HG03457 (cell line): ENCODE results near the gene NCOA6.

Experiments used
- ATAC-seq: cut with Tn5 transposase; IDR thresholded peaks from one replicate; pipeline ENCODE4 v1.9.1; 2021; ENCODE audit warnings: moderate number of reproducible peaks; ENCODE audit not compliant: unreplicated experiment

NCOA6 gene

DNA sequence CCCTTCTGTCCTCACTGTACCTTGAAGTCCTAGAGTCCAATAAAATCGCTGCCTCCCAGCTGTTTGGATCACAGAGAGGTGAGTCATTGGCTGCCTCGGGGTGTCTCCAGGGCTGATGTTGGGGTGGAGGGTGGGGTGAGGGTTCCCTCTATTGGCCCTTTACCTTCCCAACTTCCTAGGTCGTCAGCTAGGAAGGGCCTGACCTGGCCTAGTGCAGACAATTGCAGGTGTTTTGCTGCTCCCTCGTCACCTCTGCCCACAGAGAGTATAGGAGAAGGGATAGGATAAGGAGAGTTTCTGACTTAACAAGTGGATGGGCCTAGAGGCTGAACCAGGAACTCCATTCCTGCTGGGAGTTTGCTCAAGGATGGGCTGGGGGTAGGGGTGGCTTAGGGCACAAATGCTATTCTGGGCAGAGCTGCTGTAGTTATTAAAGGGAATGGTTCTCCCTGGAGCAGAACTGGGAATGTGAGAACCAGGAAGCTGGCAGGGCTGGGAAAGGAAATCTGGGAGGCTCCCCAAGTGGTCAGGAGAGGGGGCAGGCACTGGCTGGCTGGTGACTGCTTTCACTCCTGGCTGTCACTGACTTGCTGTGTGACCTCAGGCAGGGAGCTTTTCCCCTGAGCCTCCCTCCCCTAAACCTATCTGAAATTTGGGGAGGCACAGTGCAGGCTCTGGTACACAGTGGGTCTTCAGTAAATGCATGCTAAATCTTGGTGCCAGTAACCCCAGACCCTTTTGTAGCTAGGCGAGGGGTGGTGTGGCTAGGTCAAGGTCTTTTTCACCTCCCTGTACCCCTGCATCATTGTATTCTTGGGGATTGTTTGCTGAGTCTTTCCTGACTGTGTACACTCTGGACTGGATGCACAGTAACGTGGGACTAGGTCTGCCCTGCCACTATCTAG is 119.8 kb downstream of the NCOA6 start:
- no peak for ATAC-seq

DNA sequence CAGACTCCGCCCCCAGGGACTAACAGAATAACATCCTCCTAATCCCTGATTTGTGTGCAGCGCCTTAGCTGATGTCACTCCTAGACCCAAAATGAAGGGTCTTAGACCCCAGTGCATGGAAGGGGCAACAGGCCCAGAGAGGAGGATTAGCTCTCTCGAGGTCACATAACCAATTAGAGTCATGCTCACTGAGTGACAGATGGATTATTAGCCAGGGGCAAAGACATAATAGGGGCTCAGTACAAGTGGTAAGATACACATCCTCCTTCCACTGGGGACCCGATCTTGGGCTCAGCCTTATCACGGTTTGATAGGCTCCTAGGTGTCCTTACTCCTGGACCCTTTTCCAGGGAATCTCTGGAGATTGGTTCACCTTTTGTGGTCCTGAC is 120.4 kb downstream of the NCOA6 start:
- no peak for ATAC-seq

DNA sequence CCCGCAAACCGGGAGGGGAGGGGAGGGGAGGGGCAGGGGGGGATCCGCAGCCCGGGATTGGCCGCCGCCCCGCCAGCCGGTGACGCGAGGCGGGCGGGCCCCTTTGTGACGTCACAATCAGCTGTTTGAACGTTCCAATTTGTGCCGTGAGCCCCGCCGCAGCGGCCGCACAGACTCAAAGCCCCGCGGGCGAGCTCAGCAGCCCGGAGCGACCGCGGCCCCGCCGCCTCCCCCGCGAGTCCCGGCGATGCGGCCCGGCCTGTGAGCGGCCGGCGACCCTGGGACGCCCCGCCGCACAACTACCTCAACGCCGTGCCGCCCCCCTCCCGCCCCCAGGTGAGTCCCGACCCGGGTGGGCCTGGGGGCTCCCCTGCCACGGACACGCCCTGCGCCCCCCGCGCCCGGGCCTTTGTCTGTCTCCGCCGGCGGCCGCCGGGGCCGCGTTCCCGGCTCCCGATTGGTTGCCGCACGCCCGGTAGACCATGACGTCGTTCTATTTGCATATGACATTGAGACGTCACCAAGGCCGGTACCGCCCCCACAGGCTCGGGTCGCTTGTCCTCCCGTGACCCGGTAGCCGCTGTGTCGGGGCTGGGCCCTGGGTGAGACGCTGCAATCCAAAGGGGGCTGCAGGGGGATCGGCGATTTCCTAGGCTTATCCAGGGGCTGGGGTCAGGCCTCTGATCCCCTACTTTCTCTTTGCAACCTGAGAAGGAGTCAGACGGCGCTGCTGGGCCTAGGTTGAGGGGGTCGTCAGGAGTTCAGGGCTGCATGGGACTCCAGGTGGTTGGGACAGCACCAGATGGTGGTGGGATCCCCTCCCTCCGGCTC is 121.1 kb downstream of the NCOA6 start, which contains the start of gene TP53INP2:
Gene TP53INP2 (plus strand): TSS at position 168 of the 831 bp plus-strand sequence. CDS start 4,396 bp downstream, outside the sequence.
- ATAC-seq, result no peak

DNA sequence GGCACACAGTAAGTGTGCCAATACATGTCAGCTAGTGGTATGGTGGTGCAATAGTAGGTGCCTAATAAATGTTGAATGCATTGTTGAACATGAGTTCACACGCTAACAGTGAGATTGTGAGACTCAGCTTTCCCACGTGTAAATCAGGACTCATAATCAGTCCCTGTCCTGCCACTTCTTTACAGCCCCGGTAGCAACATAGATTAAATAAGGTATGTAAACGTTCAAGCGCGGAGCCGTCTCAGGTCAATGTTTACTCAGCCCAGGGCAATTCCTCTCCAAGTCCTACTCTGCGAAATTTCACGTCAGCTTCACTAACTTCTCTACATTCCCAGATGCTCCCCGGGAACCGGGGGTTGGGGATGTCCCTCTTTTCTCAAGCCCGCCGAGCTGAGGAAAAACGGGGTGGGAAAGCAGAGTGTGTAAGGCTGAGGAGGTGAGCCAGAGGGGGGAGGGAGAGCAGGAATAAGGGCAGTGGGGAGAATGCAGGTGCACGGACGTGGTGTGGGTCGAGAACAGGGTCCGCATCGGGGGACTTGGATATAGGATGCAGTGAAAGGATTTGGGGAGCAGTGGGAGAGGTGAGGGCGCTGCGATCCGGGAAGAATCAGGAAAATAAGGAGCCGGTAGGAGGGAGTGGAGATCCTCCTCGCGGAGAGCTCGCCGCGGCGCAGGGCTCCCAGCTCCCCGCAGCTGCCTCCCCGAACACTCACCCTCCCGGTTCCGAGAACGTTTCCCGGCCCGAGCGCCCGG is 121.9 kb downstream of the NCOA6 start:
- ATAC-seq, result no peak

DNA sequence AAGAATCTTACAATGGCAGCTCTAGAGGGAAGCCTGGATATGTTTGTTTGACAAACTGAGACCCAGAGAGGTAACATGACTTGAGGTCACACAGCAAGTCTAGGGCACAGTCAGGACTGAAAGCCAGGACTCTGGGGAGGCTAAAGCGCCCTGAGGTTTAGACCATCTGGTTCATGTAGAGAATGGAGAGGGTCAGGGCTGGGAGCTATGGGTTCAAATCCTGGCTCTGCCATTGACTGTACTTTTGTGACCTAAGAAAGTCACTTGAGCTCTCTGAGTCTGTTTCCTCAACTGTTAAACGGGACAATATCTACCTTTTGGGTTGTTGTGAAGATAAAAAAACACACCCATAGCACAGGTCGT is 122.4 kb downstream of the NCOA6 start:
- ATAC-seq, result no peak

DNA sequence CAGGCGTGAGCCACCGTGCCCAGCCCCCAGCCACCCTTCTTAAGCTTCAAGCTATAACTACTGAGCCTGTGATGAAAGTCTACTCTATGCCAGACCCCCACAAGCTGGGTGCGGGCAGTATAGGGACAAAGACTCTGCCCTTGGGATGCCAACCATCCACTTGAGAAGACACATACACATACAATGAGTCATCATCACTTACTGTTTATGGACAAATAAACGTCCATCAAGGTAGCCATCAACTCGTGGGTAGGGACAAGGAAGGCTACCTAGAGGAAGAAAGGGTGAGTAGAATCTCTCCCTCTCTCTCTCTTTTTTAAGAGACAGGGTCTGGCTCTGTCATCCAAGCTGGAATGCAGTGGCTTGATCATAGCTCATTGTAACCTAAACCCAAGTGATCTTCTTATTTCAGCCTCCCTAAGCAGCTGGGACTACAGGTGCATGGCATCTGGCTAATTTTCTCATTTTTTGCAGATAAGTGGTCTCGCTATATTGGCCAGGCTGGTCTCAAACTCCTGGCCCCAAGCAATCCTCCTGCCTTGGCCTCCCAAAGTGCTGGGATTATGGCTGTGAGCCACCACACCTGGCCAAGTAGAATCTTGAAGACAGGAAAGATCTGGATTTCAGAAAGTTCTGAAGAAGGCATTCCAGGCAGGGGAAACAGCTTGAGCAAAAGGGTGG is 123.9 kb downstream of the NCOA6 start:
- ATAC-seq, result no peak

DNA sequence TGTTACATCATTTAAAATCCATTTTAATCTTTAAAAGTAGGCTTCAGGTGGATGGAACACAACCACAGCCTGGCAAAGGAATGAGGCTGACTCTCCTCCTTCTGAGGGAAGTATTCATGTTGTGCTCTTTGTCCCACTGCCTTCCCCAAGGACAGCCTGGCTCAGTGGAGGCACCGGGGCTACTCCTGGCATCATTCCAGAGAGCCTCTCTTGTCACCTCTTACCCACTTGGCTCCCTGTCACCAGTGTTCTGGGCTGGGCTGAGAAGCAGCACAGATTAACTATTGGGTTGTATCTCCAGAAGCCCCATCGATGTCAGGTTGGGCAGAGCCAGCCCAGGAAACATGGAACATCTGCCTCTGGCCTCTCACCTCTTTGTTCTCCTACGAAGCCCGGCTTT is 132.0 kb downstream of the NCOA6 start:
- no peak for ATAC-seq

DNA sequence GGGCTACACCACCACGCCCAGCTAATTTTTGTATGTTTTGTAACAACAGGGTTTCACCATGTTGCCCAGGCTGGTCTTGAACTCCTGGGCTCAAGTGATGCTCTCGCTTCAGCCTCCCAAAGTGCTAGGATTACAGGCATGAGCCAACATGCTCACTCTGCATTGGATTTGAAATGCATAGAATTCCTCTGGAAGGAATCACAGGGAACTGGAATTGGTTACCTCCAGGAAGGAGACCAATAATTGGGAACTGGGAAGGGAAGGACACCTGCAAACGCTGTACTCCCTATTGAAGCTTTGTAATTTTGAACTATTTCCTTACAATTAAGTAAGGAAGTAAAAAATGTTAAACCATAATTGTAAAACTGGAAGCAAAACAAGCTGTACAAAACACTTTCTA is 133.6 kb downstream of the NCOA6 start:
- no peak for ATAC-seq

DNA sequence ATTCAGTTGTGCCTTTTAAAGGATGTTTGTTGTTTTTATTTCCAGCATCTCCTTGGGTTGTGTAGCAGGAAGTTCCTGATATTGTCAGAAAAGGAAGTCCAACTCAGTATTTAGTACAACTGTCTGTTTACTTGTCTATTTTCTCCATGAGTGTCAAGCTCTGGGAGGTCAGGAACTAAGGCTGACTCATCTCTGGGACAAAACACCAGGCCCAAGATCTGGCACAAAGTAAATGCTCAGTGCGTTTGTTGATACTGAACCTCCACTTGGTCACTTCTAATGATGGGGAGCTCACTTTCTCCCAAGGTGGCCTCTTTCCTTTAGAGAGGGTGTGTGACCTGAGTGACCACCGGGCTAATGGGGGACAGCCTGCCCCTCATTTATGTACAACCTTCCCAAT is 136.0 kb downstream of the NCOA6 start:
- no peak for ATAC-seq

DNA sequence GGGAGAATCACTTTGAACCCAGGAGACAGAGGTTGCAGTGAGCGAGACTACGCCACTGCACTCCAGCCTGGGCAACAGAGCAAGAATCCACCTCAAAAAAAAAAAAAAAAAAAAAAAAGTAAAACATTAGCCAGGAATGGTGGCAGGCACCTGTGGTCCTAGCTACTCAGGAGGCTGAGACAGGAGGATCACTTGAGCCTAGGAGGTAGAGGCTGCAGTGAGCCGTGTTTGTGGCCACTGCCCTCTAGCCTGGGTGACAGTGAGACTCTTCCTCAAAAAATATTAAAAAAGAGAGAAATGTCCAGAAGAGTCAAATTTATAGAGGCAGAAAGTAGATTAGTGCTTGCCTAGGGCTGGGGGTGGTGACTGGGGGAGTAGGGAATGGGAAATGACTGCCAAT is 141.8 kb downstream of the NCOA6 start:
- no peak for ATAC-seq

DNA sequence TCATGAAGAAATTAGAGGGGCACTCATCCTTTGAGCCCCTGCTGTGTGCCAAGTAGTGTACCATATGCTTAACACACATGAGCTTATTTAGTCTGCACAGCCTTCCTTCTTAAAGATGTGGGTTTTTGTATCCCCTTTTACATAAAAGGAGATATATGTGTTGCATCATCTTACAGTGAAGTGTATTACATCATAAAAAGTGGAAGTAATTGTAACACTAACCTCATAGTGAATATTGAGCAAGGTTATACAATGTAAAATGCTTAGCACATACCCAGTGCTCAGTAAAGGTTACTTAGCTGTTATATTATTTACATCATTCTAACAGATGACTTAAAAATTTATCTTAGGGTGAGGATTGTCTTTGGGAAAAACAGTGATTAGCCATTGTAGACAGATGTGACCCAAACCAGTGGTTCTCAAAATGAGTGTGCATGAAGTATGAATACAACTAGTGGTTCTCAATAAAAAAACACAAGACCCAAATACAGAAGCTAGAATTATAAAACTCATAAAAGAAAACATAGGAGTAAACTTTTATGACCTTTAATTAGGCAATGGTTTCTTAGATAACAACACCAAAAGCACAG is 144.8 kb downstream of the NCOA6 start:
- no peak for ATAC-seq

DNA sequence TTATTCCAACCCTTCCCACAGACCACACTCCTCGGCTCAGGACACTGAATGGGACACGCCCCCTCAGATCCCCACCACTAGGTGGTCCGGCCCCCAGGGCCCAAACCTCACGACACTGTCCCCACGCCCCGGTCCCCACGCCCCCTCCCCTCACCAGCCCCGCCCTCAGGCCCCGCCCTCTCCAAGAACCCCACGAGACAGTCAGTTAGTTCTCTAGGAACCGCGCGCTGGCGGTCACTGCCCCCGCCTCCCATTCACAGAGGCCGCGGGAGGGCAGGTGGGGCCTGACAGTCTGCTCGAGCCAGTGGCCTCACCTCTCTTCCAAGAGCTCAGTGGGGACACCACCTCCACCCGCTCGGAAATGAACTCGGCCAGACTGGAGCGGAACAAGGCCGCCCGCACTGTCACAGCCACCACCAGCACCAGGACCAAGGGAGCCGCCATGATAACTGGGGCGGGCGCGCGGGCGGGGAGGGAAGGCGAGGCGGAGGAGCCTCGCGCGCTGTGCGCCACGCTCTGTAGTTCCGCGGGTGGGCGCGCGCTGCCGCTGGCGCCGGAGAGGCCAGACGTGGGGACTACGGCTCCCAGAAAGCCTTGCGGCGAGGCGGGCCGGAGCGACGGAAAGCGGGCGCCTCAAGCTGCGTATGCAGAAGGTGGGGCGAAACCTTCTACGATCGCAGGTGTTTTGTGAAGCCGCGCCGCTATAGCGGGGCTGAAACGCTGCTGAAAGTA is 148.6 kb downstream of the NCOA6 start, which contains the start of gene PIGU:
Gene PIGU (minus strand): TSS at position 451 of the 732 bp plus-strand sequence. CDS start 7 bp downstream, at position 444.
- ATAC-seq, result peak; percentile 95

DNA sequence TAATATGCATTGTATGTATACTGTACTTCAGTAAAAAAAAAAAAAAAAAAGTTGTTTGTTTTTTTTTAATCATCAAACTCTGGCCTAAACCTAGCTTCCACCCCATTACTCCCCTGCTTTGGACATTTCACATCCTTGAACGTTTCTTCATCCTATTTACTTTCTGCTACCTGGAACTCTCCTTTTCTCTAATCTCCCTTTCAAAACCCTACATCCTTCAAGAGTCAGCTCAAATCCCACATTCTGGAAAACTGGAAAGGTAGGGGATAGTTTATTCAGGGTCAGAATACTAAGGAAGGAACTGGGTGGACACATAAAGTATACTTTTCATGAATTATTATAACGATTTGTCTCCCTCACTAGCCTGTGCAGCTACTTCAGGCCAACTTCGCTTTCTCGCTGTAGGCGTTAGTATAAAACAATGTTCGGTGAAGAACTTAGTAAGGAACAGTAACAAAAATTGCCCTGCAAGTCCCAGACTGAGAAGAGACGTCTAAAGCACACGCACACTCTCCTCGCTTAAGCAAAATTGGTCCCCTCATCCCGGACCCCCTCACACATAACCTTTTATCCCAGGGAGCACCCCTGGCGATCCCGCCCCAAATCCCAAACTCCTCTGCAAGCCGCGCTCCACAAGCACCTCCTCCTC is 149.3 kb downstream of the NCOA6 start:
- no peak for ATAC-seq

DNA sequence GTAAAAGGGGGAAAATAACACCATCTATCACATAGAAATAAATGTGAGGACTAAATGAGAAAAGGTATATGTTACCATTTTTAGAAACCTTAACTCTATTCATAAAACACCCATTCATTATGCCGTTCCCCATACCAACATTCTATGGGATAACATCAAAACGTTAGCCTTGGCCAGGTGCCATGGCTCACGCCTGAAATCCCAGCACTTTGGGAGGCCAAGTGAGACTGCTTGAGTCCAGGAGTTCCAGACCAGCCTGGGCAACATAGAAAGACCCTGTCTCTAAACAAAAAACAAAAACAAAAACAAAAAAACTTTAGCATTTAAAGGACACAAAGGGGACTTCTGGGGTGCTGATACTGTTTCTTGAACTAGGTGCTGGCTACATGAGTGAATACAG is 149.9 kb downstream of the NCOA6 start:
- no peak for ATAC-seq

DNA sequence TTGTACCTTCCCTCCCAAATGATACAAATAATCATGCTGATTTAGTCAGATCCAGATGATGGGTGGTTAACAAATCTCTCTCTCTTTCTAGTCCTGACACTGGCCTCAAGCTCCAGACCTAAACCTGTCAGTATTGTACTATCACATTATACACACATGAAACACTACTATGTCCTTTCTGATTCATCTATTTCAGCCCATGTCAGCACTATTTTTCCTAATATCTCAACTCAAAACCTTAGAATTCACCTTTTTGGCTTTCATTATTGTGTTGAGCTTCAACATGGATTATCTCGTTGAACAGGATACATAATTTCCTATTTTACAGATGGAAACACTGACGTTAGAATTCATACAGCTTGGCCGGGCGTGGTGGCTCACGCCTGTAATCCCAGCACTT is 152.0 kb downstream of the NCOA6 start:
- no peak for ATAC-seq

DNA sequence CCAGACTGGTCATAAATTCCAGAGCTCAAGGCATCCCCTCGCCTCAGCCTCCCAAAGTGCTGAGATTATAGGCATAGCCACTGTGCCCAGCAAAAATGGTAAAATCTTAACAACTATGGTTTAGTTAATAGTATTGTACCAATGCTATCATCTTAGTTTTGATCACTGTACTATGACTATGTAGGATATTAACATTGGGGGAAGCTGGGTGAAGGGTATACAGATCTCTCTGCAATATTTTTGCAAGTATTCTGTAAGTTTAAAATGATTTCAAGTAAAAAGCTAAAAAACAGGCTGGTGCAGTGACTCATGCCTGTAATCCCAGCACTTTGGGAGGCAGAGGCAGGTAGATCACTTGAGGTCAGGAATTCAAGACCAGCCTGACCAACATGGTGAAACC is 156.4 kb downstream of the NCOA6 start:
- ATAC-seq, result no peak
